PC-3 (cell line): Measurements from ENCODE around the gene CA9.

Source experiments
- EZH2 ChIP-seq: fragments of 300-600 bp; sonication (generic); IDR thresholded peaks from one replicate; pipeline ENCODE4 v1.6.1; 2017; ENCODE audit warnings: antibody characterized with exemption, mild to moderate bottlenecking, low read length; ENCODE audit not compliant: unreplicated experiment
- EZH2phosphoT487 ChIP-seq: fragments of 300-600 bp; sonication (generic); IDR thresholded peaks from 2 replicates; pipeline ENCODE4 v1.6.1; 2018; ENCODE audit warnings: mild to moderate bottlenecking, antibody characterized with exemption, low read length, borderline replicate concordance
- TF ChIP-seq, protein P1 (sequence below): fragments of 300-600 bp; sonication (generic); conservative IDR thresholded peaks from 2 replicates; pipeline ENCODE4 v1.5.1; 2017; ENCODE audit warnings: antibody characterized with exemption, low read depth, mild to moderate bottlenecking, low read length

DNA sequence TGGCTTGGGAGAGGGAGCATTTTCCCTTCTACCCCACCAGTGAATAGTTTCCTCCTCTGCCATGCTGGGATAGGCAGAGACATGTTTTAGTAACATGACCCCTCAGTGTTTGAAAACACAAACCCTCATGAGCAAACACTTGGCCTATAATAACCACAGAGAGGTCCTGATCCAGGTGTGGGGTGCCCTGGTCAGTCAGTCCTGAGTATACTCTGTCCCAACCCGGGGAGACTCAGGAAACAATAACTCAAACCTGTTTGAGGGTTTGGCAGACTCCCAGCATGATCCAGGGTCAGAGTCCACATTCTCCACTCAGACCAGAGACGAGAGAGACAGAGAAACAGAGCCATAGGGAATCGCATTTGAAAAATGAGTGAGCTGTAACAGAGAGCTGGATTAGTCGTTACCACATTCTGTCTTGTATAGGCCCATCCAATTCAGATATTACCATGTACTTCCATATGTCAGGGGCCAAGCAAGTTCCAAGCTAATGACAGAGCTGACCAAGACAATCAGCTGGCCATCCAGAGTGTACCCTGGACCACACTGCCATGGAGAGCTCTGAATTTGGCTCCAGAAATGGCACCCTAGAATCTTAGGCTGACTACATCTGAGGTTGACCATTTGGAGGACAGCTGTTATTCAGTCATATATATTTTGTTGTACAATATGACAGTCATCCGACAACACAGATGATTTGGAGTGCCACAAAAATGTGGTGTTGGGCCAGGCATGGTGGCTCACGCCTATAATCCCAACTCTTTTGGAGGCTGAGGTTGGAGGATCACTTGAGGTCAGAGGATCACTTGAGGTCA lies 4.2 kb upstream of the CA9 start:
- TF ChIP-seq, protein P1, sequence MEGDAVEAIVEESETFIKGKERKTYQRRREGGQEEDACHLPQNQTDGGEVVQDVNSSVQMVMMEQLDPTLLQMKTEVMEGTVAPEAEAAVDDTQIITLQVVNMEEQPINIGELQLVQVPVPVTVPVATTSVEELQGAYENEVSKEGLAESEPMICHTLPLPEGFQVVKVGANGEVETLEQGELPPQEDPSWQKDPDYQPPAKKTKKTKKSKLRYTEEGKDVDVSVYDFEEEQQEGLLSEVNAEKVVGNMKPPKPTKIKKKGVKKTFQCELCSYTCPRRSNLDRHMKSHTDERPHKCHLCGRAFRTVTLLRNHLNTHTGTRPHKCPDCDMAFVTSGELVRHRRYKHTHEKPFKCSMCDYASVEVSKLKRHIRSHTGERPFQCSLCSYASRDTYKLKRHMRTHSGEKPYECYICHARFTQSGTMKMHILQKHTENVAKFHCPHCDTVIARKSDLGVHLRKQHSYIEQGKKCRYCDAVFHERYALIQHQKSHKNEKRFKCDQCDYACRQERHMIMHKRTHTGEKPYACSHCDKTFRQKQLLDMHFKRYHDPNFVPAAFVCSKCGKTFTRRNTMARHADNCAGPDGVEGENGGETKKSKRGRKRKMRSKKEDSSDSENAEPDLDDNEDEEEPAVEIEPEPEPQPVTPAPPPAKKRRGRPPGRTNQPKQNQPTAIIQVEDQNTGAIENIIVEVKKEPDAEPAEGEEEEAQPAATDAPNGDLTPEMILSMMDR, result no peak
- TF ChIP-seq EZH2, result no peak
- TF ChIP-seq EZH2phosphoT487, result no peak
